ENCODE results near the gene MACO1.

GRCh38 chr1:25476186-25477097, 45.7 kb downstream of the MACO1 start:
- TF ChIP-seq, protein P1, sequence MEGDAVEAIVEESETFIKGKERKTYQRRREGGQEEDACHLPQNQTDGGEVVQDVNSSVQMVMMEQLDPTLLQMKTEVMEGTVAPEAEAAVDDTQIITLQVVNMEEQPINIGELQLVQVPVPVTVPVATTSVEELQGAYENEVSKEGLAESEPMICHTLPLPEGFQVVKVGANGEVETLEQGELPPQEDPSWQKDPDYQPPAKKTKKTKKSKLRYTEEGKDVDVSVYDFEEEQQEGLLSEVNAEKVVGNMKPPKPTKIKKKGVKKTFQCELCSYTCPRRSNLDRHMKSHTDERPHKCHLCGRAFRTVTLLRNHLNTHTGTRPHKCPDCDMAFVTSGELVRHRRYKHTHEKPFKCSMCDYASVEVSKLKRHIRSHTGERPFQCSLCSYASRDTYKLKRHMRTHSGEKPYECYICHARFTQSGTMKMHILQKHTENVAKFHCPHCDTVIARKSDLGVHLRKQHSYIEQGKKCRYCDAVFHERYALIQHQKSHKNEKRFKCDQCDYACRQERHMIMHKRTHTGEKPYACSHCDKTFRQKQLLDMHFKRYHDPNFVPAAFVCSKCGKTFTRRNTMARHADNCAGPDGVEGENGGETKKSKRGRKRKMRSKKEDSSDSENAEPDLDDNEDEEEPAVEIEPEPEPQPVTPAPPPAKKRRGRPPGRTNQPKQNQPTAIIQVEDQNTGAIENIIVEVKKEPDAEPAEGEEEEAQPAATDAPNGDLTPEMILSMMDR (conservative IDR thresholded peaks at IDR 0.05) = no peak
- no peak for TF ChIP-seq ZFX (IDR thresholded peaks at IDR 0.05)
